Esophagus muscularis mucosa (tissue), 4 donors: Measurements from ENCODE around the gene SLC26A1. TPM values are rescaled to one million over a fixed set of nuclear protein-coding genes. Genes with fewer than 3 reads are reported as not detected.

Experiments used
- DNase-seq: peaks from one replicate; pipeline ENCODE4 v3.0.0-alpha.2; 2017; ENCODE audit errors: extremely low spot score
- H3K27ac ChIP-seq, 4 donors: fragments of 200-600 bp; sonication (generic); replicated peaks in 1 of 4; 1 replicate in 3 of 4; 2 replicates in 1 of 4; pipeline ENCODE4 v1.5.1; 2016 to 2019; ENCODE audit warnings: mild to moderate bottlenecking in 1 of 4
- H3K27me3 ChIP-seq, 4 donors: fragments of 200-600 bp; sonication (generic); one replicate each; pipeline versions ENCODE4 v1.5.1 to v1.6.0; 2016 to 2019
- H3K36me3 ChIP-seq, 4 donors: fragments of 200-600 bp; sonication (generic); one replicate each; pipeline ENCODE4 v1.5.1; 2016 to 2019
- H3K4me1 ChIP-seq, 4 donors: fragments of 200-600 bp; sonication (generic); one replicate each; pipeline ENCODE4 v1.5.1; 2016 to 2019
- H3K4me3 ChIP-seq, 4 donors: fragments of 200-600 bp; sonication (generic); 1 replicate in 2 of 4; 2 replicates in 2 of 4; pipeline ENCODE4 v1.5.1; 2016 to 2019; ENCODE audit warnings: mild to moderate bottlenecking in 4 of 4, moderate library complexity in 1 of 4
- H3K9me3 ChIP-seq, 4 donors: fragments of 200-600 bp; sonication (generic); 1 replicate in 3 of 4; 2 replicates in 1 of 4; pipeline ENCODE4 v1.5.1; 2016 to 2019
- CTCF ChIP-seq, 3 experiments: fragments of 200-600 bp in 2 of 3; fragments of 450-650 bp in 1 of 3; sonication (generic) in 2 of 3; IDR thresholded peaks; one replicate each; pipeline ENCODE4 v1.5.1; 2017 to 2019; ENCODE audit warnings: antibody characterized with exemption in 3 of 3, mild to moderate bottlenecking in 2 of 3, moderate library complexity in 1 of 3
- EP300 ChIP-seq: sonication (generic); formaldehyde crosslinking; IDR thresholded peaks from one replicate; pipeline ENCODE4 v1.6.1; 2017; ENCODE audit warnings: antibody characterized with exemption
- POLR2A ChIP-seq: fragments of 450-650 bp; IDR thresholded peaks from one replicate; pipeline ENCODE4 v1.6.1; 2017; ENCODE audit warnings: antibody characterized with exemption, moderate library complexity, mild to moderate bottlenecking, low read depth
- POLR2AphosphoS5 ChIP-seq, 2 donors: sonication (generic); formaldehyde crosslinking; IDR thresholded peaks; one replicate each; pipeline ENCODE4 v1.6.1; 2017; ENCODE audit warnings: antibody characterized with exemption in 2 of 2
- WGBS: methylation state at CpG from one replicate; pipeline ENCODE4 v1.1.5; 2018; 5-methylcytosine and 5-hydroxymethylcytosine counted together
- intact Hi-C: fragments of 100-400 bp; cut with DNase I; formaldehyde crosslinking; loops from one replicate; pipeline ENCODE4 v1.15.1; 2023
- total RNA-seq, 4 donors: library from RNA; depleted of rRNA; stranded (reverse); fragments of >200 nt; gene quantifications; one replicate each; pipeline versions ENCODE4 v1.1.0 to v1.2.1, GENCODE V29; 2016

The SLC26A1 gene
- total RNA-seq, 4 donors from 2014 or later: 0.06 TPM; not detected in 3

- no peak overlapping the region for H3K27ac ChIP-seq
- no peak for DNase-seq
- H3K4me1 ChIP-seq: peaks cover 31 to 43% (median 42%) of the 10 kb centered on the region in 4 donors
- TF ChIP-seq EP300 (no peak), CTCF (IDR thresholded peaks at IDR 0.05) (no peak), POLR2A (no peak), POLR2AphosphoS5 (IDR thresholded peaks at IDR 0.05) (no peak)
- WGBS: 85% methylated on average over 5 of the region's 5 CpGs
- peaks cover 12 to 69% (median 39%) of the 10 kb centered on the region in 4 donors for H3K27me3 ChIP-seq
- no peaks in the 10 kb centered on the region for H3K36me3 ChIP-seq
- H3K9me3 ChIP-seq: no peaks in the 10 kb centered on the region
- H3K4me3 ChIP-seq: no peak overlapping the region
- intact Hi-C loops: no loop called here
Measured at GRCh38 chr4:1006856-1007255, 13.7 kb upstream of the SLC26A1 start.

- peaks cover 19 to 33% (median 30%) of the 10 kb centered on the region in 4 donors for H3K4me1 ChIP-seq
- H3K27ac ChIP-seq: no peak overlapping the region
- H3K9me3 ChIP-seq: no peaks in the 10 kb centered on the region
- DNase-seq: no peak
- no peak for TF ChIP-seq POLR2A
- TF ChIP-seq CTCF (IDR thresholded peaks at IDR 0.05): no peak
- no peak for TF ChIP-seq POLR2AphosphoS5 (IDR thresholded peaks at IDR 0.05)
- TF ChIP-seq EP300: no peak
- no peak overlapping the region for H3K4me3 ChIP-seq
- WGBS: 80% methylated on average over 20 of the region's 25 CpGs
- no peaks in the 10 kb centered on the region for H3K36me3 ChIP-seq
- H3K27me3 ChIP-seq: peaks cover 13 to 89% (median 54%) of the 10 kb centered on the region in 4 donors
- intact Hi-C loops: no loop called here
Measured at GRCh38 chr4:1004557-1005485, 11.6 kb upstream of the SLC26A1 start.

- Histone ChIP-seq H3K4me1 (peaks cover 18 to 29% (median 27%) of the 10 kb centered on the region in 4 donors), H3K36me3 (no peaks in the 10 kb centered on the region), H3K4me3 (no peak overlapping the region), H3K27ac (no peak overlapping the region), H3K27me3 (peaks cover 13 to 97% (median 54%) of the 10 kb centered on the region in 4 donors), H3K9me3 (no peaks in the 10 kb centered on the region)
- no peak for DNase-seq
- 77% methylated on average over 10 of the region's 13 CpGs for WGBS
- TF ChIP-seq CTCF (IDR thresholded peaks at IDR 0.05) (no peak), POLR2A (no peak), POLR2AphosphoS5 (IDR thresholded peaks at IDR 0.05) (no peak), EP300 (no peak)
- intact Hi-C loops: no loop called here
Measured at GRCh38 chr4:1004071-1004418, 10.8 kb upstream of the SLC26A1 start.

- no peak for TF ChIP-seq CTCF (IDR thresholded peaks at IDR 0.05)
- TF ChIP-seq POLR2AphosphoS5 (IDR thresholded peaks at IDR 0.05): no peak
- TF ChIP-seq POLR2A: no peak
- TF ChIP-seq EP300: no peak
- 19% methylated on average over 26 of the region's 63 CpGs for WGBS
- no peaks in the 10 kb centered on the region for H3K9me3 ChIP-seq
- no peaks in the 10 kb centered on the region for H3K36me3 ChIP-seq
- H3K4me1 ChIP-seq: peaks cover 12 to 25% (median 21%) of the 10 kb centered on the region in 4 donors
- peak overlapping the region in 3 of 4 donors; percentile 7 to 34 (median 22) for H3K4me3 ChIP-seq
- no peak for DNase-seq
- H3K27ac ChIP-seq: no peak overlapping the region
- intact Hi-C loops: no loop called here
- peaks cover 13 to 98% (median 54%) of the 10 kb centered on the region in 4 donors for H3K27me3 ChIP-seq
Measured at GRCh38 chr4:1003271-1004070, 10.3 kb upstream of the SLC26A1 start.
